Hippocampal formation (tissue), 2 donors: Measurements from ENCODE around the gene ETV2.
"Not testable (repeated sequence)": the region's sequence is repeated elsewhere in the genome, so short reads cannot be mapped to it uniquely, and the experiment has no call there.

Experiments
- DNase-seq, 2 donors: peaks; one replicate each; lab custom pipeline; 2025; lab: John Stamatoyannopoulos, UW

Gene ETV2

GRCh38 chr19:35657904-35658700 lies 16.6 kb downstream of the ETV2 start:
- DNase-seq: no peak

GRCh38 chr19:35661995-35662340 lies 20.4 kb downstream of the ETV2 start:
- DNase-seq: no peak

GRCh38 chr19:35663981-35664380 lies 22.4 kb downstream of the ETV2 start:
- no peak for DNase-seq

GRCh38 chr19:35665157-35665556 lies 23.6 kb downstream of the ETV2 start:
- no peak for DNase-seq

GRCh38 chr19:35665604-35666003 lies 24.1 kb downstream of the ETV2 start:
- no peak for DNase-seq

- DNase-seq: no peak
These were observed 24.8 kb downstream of the ETV2 start, which contains the start of gene UPK1A for GRCh38 chr19:35666251-35666913. UPK1A (plus strand) TSS chr19:35666517; CDS start chr19:35666813, 296 bp downstream.

- DNase-seq: no peak
These were observed 28.0 kb downstream of the ETV2 start for GRCh38 chr19:35669566-35669965.

- no peak for DNase-seq
These were observed 28.4 kb downstream of the ETV2 start for GRCh38 chr19:35669974-35670373.

GRCh38 chr19:35670686-35671085 lies 29.1 kb downstream of the ETV2 start:
- no peak for DNase-seq

GRCh38 chr19:35671818-35672217 lies 30.3 kb downstream of the ETV2 start:
- DNase-seq: no peak

- DNase-seq: no peak
These were observed 31.7 kb downstream of the ETV2 start for GRCh38 chr19:35673121-35673804.

- DNase-seq: no peak
These were observed 34.1 kb downstream of the ETV2 start for GRCh38 chr19:35675589-35676140.

- no peak for DNase-seq
These were observed 48.3 kb downstream of the ETV2 start for GRCh38 chr19:35689836-35690235.

GRCh38 chr19:35691106-35691505 lies 49.6 kb downstream of the ETV2 start:
- not testable (repeated sequence) for DNase-seq

- DNase-seq: no peak
These were observed 50.5 kb downstream of the ETV2 start for GRCh38 chr19:35692010-35692409.

- DNase-seq: no peak
These were observed 51.9 kb downstream of the ETV2 start for GRCh38 chr19:35693422-35693821.

GRCh38 chr19:35693835-35694599 lies 52.5 kb downstream of the ETV2 start:
- peak; percentile 78 to 84 for DNase-seq
